Activated T-helper 9 cell treated with anti-CD3 and anti-CD28 coated beads, Interleukin-2, amount 50 U/mL, for 16 hours (primary cell): ENCODE measurements around the gene TUB.

Experiments
- DNase-seq: peaks from one replicate; pipeline ENCODE4 v3.0.0-alpha.2; 2020; ENCODE audit warnings: low read depth

TUB gene

DNA sequence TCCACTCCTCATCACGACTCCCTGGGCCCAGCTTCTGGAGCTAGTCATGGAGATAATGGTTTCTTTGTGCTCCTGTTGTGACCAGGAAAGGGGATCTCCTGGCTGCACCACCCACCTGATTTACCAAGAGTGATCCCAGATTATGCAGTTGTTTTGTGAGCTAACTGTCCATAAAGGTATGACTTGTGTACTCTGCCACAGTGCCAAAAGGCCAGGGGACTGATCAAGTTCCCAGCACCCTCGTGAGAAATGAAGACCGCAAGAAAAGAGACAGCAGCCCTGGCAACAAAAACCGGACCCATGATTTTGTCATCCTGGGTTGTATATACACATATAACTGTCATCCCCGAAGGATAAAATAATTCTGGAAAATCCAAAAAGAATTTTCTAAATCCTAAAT is 26.6 kb downstream of the TUB start:
- no peak for DNase-seq

DNA sequence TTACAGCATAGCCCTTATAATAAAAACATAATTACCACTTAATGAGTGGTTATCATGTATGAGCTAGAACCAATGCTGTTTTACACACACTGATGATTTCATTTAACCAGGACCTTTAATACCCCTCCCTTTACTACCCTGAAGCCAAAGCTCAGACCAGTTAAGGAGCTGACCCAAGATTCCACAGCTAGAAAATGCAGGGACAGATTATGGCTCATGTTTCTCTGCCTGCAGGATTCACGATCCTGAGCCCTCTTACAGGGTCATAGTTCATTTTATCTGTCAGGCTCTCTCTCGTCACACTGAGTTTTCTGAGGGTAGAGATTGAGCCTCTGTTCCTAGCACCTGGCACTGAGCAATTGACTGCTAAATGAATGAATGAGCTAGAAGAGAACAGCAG is 27.4 kb downstream of the TUB start:
- DNase-seq, result no peak

DNA sequence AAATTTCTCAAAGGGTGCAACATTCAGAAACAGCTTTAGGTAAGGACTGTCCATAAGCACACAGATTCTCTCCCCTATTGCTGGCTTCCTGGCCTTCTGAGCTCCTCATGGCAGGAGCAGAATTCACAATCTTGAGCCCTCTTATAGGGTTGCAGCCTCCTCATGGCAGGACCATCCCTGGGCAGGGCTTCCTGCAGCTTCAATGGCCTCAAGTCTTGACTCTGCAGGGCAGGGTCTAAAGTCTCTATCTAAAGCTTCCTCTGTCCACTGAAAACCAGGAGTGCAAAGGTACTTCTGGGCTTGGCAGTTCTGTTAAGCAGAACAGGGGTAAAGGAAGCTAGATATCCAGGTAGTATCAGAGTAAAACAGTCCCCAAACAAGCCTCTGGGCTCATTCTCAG is 28.7 kb downstream of the TUB start:
- no peak for DNase-seq

DNA sequence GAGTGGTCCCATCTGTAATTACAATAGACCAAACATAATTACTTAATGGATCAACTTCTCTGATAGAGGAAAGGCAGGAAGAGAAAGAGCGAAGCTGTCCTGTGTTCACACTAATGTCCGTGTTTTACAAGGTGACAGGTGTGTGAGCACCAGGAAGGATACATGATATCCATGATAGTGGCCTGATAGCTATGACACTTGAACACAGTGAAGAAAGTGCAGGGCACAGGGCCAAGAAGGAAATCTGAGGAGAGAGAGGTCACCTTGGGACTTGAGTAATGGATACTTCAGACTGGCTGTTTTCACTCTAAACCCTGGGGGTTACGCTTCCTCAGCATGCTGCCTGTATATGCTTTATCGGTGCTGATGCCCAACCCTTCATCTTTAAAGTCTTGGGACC is 29.4 kb downstream of the TUB start:
- no peak for DNase-seq

DNA sequence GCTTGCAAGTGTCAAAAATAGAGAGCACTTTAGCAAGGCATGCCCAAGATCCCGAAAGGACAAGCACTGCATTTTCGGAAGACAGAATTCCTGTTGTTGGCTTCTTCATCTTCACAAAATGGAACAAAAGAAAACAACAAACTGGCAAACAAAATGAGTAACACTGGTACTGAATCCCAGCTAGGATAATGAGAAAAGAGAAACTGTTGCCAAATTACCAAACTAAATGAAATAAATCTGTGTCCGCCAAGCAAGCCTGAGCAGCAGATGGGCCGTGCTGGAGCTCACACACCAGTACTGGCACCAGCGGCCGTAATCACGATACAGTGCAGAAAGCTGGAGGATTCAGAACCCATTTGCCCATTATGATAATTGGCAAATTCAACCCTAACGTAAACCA is 30.6 kb downstream of the TUB start:
- no peak for DNase-seq

DNA sequence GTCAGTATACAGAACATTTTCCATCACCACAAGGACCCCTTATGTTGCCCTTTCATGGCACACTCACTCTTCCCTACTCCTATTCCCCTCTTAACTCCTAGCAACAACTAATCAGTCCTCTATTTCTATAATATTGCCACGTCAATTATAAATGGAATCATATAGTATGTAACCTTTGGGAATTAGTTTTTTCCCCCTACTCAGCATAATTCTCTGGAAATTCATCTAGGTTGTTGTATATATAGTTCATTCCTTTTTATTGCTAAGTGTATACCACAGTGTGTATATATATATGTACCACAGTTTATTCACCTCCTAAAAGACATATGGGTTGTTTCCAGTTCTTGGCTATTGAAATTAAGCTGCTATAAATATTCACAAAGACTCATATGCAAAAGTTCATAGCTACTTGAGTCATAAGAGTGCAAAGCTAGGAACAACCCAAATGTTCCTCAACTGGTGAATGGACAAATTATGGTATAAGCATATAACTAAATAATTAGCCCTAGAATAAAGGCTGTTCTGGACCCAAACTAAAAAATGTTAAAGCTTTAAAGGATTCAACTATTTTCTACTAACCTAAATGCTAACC is 41.3 kb downstream of the TUB start:
- no peak for DNase-seq

DNA sequence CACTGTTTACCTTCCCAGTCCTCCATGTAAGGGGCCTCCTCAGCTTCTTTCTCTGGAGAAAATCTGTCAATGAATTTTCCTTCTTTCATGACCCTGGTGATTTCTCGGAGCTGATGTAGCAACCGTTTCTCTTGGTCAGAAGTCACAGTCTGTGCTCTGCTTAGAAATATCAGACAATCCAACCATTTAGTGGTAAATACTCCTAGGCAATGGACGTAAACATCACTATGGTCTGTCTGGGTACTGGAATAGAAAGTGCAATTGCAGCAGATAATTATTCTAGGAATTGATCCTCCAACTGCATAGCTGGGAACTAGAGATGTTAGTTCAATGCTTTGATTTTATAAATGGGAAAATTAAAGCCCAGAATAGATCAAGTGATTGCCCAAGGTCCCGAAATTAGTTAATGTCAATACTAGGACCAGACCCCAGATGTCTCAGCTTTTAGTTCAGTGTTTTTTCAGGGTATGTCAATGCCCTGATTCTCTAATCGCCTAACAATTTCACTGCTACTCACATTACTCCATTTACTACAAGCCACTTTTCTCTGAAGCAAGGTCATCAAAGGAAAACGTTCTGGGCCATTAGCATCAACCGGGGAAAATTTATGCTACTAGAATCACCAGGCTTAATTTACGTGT is 45.8 kb downstream of the TUB start:
- no peak for DNase-seq

DNA sequence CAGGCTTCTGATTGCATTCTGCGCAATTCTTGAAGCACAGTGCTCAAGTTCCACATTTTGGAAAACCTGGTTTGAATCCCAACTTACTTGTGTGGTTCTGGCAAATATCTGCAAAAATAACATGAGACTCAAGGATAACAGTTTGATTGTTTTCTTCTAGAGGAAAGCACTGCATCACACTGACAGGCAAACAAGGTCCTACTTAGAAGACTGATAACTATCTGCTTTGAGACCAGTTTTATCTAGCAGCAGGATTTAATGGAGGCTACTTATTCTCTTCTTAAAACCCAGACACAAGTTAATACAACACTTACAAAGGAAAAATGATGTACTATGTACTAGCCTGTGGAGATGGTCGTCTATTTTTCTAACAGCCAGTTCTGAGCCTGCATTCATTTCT is 46.4 kb downstream of the TUB start:
- DNase-seq, result no peak

DNA sequence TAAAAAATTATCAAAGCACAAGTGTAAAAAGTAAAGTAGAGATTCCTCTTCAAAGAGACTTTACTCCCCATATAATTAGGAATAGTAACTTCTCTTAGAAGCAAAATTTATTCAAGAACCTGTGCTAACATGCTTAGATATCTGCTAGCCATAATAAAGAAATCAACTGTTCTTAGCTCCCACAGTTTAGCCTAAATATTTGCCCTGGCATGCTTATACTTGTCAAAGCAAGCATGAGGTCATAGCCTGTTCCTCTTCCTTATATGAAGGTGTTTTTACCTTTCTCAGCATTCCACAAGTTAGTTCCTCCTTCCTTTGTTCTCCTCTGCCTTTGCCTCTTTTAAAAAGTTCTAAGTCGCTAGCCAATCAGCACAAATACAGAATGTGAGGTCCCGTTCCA is 57.5 kb downstream of the TUB start:
- no peak for DNase-seq

DNA sequence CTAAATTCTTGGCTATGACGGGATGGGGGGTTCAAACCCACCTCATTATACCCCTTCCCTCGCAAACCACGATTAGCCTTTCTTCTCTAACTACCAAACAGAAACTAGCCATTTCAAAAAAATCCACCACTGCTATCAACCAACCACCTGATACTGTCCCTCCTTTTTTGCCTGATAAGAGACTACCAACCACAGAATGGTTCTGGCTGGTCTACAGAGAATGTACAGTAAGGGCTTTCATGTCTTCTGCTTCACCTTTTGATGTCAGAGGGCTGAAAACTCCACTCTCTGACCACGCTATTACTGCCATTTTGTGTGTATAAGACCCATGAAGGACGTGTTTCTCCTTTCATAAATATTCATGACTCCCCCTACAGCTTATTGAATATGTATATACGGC is 68.7 kb downstream of the TUB start:
- no peak for DNase-seq
